ENCODE measurements around the gene MYCT1.

The MYCT1 gene

DNA sequence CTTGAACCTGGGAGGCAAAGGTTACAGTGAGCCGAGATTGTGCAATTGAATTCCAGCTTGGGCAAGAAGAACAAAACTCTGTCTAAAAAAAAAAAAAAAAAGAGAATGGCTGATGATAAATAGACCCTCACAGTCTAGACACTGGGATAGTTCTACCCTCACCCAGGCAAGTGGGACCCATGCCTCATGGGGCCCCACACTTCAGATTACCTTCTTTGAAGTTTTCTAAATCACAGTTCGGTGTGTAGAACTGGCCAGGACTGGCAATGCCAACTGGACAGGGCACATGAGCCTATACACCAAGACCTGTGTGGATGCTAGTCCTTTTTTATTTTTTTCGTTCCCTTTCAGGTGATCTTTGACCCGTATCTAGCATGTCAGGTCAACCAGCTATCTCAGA lies 28.6 kb downstream of the MYCT1 start:
- no peak for FAIRE-seq

DNA sequence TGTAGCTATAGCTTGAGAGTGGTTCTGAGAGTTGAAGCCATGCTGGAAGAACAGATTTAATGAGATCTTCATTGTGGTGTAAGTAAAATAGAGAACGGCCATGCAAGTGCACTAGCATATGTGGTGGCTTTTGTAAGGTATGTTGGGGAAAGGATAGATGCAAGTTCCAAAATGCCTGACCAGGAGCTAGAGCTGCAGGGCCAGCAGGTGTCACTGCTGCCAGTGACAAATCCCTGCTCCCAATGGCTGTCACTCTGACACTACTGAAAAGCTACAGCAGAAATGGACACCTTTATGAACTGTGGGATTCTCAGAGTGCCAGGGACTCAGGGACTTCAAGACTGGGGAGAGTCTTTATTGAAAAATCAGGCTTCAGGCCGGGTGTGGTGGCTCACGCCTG lies 29.8 kb downstream of the MYCT1 start:
- no peak for FAIRE-seq

DNA sequence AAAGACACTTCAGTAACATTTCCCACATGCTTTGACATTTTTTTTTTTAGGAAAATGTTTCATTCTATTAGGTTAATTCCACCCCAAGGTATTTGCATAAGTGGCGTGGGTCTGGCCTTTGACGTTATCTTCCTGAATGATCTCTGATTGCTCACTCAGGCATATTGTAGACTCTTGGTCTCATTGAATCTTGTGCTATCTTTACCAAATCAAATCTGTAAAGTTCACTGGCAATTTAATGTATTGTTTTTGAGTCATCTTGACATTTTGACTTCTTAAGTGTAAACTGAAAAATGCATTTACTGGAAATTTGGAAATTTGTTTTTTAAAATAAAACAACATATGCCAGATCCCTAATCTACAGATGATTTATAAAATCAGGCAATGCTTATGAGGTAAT lies 36.9 kb downstream of the MYCT1 start:
- no peak for FAIRE-seq

DNA sequence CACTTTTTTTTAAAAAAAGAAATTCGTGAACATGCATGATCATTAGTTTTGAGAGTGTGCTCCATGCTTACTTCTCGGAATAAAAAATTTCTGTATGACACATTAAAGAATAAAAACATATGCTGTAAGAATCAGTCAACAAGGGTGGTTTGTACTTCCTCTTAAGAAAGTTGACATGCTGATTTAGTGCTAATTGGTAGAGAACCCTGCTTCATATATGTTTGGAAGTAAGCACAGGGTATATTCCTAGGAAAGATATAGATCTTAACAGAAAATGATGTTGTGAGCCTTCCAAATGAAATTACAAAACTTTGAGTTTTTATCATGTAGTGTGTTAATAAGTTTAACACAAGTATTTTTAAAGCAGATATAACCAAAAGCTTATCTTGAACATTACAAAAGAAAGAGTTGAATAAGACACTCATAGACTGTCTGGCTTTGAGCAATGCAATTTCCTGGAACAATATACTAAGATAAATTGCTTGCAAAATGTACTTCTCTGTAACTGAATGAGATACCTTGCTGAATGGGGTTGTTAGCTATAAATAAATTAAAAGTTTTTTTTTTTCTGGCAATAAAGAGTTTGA lies 39.1 kb downstream of the MYCT1 start:
- no peak for FAIRE-seq

DNA sequence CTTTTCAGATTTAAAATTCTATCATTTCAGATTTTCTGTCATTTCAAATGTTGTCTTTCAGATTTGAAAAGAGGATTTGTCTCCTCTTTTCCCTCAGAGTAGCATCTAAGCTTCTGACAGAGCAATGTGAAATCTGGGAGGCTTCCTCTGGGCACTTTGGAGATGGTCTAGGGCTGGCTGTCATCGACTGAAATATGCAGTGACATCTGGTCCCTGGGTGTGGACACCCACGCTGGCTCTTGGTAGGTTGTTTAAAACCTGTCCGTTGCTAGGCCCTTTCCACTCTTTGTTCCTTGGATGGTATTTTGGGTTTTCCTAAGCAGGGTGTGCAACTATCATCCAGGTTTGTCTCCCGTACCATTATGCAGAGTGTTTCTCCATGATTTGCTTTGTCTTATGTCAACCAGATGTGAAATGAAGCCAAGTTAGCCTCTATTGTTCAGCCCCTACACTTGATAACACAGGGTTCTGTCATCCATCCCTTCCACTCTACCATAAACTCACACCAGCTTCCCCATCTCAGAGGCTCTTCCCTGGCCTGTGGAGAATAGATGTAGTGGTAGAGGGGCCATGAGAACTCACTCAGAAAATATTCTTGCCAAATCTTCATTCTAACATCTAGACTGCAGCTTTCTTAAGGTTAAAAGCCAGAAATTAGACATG lies 47.9 kb downstream of the MYCT1 start:
- FAIRE-seq, result no peak

DNA sequence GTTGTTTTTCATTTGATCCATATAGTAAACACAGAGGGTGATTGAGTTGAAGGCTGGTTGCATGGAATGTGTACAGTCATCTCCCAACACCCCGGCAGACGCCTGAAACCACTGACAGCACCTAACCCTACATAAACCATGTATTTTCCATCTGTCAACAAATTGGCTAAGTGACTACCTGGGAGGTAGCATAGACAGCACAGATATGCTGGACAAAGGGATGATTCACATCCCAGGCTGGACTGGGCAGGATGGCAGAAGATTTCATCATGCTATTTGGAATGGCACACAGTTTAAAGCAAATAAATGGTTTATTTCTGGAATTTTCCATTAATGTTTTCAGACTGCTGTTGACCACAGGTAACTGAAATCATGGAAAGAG lies 48.5 kb downstream of the MYCT1 start:
- FAIRE-seq, result no peak

DNA sequence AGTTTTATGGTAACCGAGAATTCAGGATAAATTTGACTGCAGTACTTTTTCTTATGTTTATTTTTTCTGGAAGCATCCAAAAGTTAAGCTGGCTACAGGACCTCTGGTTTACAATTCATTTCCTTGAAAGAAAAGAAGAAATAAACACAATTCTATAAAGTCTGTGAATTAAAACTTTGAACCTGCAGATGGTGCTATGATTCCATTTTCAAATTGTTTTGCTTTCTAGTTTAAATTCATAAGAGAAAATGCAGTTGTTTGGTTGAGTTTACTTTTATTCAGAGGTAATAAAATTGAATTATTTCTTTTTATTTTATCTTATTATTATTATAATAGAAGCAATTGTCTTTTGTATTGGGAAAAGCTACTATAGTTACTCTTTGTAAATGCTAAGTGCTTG lies 51.1 kb downstream of the MYCT1 start:
- FAIRE-seq, result peak; percentile 97

DNA sequence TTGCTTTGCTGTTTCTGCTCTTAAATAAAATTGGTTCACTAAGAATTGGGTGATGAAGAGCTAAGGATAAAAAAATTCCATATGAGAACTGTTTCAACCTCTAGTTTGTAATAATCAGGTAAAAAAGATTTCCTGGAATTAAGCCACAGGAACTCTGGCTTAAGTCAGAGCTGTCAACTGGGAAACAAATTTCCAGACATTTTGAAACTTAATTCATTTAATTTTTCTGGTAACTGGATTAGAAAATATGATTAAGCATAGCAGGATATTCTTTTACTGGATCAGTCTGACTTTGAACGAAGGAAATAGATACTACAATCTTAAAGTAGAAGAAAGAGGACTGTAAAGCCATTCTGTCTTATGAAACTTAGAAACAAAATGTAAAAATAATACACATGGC lies 51.6 kb downstream of the MYCT1 start:
- no peak for FAIRE-seq

DNA sequence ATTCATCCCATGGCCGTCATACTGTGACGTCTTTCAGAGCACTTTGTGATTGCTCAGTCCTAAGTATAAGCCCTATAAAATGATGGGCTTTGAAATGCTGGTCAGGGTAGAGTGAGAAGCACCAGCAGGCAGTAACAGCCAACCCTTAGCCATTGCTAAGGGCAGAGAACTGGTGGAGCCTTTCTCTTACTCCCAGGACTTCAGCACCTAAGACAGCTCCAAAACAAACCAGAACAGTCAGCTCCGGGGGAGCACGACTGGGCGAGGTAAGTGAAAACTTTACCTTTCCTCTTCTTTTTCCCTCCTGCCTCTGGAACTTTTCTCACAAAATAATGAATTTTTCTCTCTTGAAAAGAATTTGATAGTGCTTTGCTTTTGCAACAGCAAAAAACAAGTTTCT lies 53.0 kb downstream of the MYCT1 start, which contains the start of gene VIP:
VIP (plus strand) TSS at position 104 of the 400 bp plus-strand sequence. CDS start 1,381 bp downstream, outside the sequence.
- FAIRE-seq, result no peak

DNA sequence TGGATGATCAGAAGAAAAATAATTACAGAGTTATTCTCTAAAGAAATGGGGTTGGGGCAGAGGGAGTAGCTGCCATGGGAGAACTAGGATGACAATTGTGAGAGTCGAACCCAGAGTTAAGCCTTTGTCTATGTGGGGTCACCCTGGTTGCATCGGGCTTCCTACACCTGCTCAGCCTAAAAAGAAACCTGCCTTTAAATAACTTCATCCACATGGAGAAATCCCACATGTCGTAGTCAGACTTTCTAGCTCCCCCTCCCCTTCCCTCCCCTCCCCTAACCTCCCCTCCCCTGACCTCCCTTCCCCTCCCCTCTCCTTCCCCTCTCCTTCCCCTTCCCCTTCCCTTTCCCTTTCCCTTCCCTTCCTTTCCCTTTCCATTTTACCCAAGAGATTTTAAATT lies 67.6 kb downstream of the MYCT1 start:
- no peak for FAIRE-seq

DNA sequence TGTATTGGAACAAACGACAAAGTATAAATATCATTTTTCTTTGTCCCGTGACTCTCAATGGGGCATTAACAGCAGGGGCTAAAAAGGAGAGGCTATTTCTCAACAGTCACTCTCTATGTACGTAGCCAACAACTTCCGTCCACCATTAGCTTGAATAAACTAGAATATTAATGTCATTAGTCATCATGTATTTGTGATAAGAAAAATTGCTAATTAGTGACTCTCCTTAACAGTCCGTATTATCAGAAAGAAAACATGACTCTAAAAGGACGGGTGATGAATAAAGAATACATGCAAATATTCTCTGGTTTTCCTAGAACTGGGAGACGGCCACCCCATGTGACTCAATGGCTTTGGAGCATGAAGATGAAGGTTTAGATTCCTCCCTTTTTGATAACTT lies 71.5 kb downstream of the MYCT1 start:
- FAIRE-seq, result no peak

DNA sequence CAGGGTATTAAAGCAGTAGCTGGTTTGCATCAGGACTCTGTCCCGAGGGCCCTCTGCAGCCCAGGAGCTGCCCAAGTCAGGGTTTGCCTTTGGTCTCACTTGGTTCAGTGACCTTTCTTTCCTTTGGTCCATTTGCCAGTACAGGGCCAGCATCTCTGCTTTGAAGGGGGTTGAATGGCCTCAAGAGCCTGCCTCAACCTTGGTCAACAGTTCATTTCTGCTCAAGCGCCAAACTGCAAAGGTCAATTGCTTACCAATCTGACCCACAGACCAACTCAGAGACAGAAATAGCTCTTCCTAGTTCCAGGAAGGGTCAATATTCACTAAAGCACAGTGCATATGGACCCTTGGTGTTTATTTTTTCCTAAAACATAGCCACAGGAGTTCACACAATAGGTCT lies 72.3 kb downstream of the MYCT1 start:
- no peak for FAIRE-seq

DNA sequence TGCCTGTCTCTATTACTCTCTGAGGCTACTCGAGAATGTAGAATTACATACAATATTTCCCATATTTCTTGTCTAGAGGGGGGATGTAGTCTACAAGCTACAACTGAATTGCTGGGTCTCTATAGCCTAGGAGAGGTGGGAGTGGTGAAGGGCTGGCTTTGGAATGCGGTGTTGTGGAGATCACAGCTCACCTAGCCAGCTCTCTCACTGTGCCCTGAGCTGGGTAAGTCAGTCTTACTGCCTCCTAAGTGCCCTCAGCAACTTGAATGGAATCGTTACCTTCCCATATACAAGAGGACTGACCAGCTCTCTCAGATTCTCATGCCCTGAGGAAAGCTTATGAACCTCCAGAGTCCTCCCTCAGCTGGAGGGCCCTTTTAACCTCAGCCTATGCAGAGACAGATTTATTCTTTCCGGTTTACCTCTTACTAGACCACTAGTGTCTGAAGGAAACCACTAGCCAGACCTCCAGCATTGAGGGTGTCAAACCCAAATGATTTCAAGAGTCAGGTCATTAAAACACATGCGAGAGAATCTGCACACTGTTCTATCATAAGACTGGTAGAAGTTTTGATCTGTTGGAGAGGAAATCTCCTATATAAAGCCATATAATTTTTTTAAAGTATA lies 73.5 kb downstream of the MYCT1 start:
- FAIRE-seq, result no peak

Measured in A204.1 (cell line).